Keratinocyte (primary cell): ENCODE data around the gene HPSE2.

Source experiments
- EZH2 ChIP-seq: IDR thresholded peaks from one replicate; pipeline ENCODE4 v1.6.1; 2012; ENCODE audit warnings: inconsistent platforms, mild to moderate bottlenecking, low read length, moderate library complexity
- TF ChIP-seq, protein P1 (sequence below), 3 experiments: IDR thresholded peaks in 1 of 3; conservative IDR thresholded peaks in 1 of 3; optimal IDR thresholded peaks in 1 of 3; 2 replicates in 2 of 3; 3 replicates in 1 of 3; pipeline versions ENCODE3 to v1.5.1; 2011; ENCODE audit warnings: low read length in 3 of 3, mild to moderate bottlenecking in 3 of 3, moderate library complexity in 2 of 3, control low read depth in 1 of 3, inconsistent platforms in 1 of 3; ENCODE audit not compliant: insufficient read depth in 2 of 3; ENCODE audit errors: extremely low read depth in 1 of 3

DNA sequence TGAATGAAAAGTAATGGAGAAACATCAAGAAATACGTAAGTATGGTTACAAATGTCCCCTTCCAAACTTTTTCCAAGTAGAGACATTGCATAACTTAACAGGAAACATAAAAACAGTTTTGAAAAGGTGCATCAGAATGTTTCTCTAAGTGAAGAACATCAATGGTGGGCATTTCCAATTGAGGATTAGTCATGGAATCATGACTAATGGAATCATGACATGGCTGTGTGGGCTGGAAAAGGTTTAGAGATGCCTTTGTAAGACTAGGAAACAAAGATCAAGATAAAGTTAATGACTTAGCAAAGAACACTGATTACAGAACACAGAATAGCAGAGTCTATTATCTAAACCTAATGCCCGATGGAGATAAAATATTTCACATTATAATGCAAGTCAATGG is 272.0 kb downstream of the HPSE2 start:
- TF ChIP-seq, protein P1, sequence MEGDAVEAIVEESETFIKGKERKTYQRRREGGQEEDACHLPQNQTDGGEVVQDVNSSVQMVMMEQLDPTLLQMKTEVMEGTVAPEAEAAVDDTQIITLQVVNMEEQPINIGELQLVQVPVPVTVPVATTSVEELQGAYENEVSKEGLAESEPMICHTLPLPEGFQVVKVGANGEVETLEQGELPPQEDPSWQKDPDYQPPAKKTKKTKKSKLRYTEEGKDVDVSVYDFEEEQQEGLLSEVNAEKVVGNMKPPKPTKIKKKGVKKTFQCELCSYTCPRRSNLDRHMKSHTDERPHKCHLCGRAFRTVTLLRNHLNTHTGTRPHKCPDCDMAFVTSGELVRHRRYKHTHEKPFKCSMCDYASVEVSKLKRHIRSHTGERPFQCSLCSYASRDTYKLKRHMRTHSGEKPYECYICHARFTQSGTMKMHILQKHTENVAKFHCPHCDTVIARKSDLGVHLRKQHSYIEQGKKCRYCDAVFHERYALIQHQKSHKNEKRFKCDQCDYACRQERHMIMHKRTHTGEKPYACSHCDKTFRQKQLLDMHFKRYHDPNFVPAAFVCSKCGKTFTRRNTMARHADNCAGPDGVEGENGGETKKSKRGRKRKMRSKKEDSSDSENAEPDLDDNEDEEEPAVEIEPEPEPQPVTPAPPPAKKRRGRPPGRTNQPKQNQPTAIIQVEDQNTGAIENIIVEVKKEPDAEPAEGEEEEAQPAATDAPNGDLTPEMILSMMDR (optimal IDR thresholded peaks at IDR 0.05 in 1 of 3, IDR thresholded peaks at IDR 0.05 in 1 of 3, conservative IDR thresholded peaks at IDR 0.05 in 1 of 3; ENCODE audit: extremely low read depth in 1 of 3, insufficient read depth in 2 of 3, low read length in 3 of 3) = no peak
- no peak for TF ChIP-seq EZH2
